Omental fat pad (tissue), 4 donors: ENCODE data around the gene CDK14. TPM values are rescaled to one million over a fixed set of nuclear protein-coding genes. Genes with fewer than 3 reads are reported as not detected.
A peak's percentile ranks its signal among the peaks of the same experiment; 100 is the strongest.

Source experiments
- ATAC-seq: fragments of 150-250 bp; one replicate; pipeline ENCODE4 v1.9.1; 2016; ENCODE audit warnings: mild to moderate bottlenecking, moderate library complexity; ENCODE audit not compliant: low FRiP score
- DNase-seq: peaks from one replicate; pipeline ENCODE4 v3.0.0-alpha.2; 2019; ENCODE audit warnings: low spot score
- total RNA-seq, 4 donors: library from RNA; depleted of rRNA; stranded (reverse); fragments of >200 nt; gene quantifications; one replicate each; pipeline ENCODE4 v1.1.0, GENCODE V29; 2016
- TF ChIP-seq, protein P1 (sequence below), 3 donors: fragments of 450-650 bp; IDR thresholded peaks; one replicate each; pipeline ENCODE4 v1.5.1; 2016 to 2017; ENCODE audit warnings: antibody characterized with exemption in 3 of 3, mild to moderate bottlenecking in 3 of 3, moderate library complexity in 2 of 3

CDK14 gene
- total RNA-seq, 4 donors from 2014 or later: 25.2 to 40.3 (median 30.8) TPM

DNA sequence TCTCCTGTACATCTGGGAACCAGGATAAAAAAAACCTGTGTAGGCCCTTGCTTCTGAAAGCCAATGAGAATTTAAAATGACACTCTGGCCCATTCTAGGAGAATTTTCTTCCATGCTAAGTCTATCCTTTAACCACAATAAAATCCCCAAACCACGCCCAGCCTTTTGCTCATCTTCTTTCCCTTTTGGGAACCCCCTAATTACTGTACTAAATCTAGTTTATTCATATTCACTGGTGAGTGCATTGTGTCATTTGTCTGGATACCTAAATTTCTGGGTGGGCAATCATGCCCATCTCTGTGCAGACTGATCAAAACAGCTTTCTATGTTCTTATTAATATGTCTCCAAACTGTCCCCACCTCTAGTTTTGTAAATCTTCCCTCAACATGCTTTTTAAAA lies 11.7 kb upstream of the CDK14 start:
- DNase-seq (no peak), ATAC-seq (no peak)
- TF ChIP-seq, protein P1, sequence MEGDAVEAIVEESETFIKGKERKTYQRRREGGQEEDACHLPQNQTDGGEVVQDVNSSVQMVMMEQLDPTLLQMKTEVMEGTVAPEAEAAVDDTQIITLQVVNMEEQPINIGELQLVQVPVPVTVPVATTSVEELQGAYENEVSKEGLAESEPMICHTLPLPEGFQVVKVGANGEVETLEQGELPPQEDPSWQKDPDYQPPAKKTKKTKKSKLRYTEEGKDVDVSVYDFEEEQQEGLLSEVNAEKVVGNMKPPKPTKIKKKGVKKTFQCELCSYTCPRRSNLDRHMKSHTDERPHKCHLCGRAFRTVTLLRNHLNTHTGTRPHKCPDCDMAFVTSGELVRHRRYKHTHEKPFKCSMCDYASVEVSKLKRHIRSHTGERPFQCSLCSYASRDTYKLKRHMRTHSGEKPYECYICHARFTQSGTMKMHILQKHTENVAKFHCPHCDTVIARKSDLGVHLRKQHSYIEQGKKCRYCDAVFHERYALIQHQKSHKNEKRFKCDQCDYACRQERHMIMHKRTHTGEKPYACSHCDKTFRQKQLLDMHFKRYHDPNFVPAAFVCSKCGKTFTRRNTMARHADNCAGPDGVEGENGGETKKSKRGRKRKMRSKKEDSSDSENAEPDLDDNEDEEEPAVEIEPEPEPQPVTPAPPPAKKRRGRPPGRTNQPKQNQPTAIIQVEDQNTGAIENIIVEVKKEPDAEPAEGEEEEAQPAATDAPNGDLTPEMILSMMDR (IDR thresholded peaks at IDR 0.05): no peak

DNA sequence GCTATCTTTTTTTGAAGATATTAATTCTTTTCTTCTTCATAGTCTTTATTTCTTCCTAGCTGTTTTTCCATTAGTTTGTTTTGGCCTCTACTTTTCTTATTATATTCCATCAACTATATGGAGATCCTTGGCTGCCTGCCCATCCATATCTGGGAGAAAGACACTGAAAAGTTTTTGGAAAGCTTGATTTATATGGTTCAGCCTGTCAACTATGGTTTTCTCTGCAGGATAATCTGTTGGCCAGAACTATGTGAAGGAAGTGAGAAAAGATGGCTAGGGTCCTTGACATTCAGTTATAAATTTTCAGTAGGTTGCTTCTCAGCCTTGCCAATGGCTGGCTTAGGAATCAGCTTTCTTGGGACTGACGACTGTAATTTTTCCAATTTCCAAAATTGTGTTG lies 10.0 kb upstream of the CDK14 start:
- TF ChIP-seq, protein P1 (IDR thresholded peaks at IDR 0.05): no peak
- ATAC-seq: no peak
- DNase-seq: no peak

DNA sequence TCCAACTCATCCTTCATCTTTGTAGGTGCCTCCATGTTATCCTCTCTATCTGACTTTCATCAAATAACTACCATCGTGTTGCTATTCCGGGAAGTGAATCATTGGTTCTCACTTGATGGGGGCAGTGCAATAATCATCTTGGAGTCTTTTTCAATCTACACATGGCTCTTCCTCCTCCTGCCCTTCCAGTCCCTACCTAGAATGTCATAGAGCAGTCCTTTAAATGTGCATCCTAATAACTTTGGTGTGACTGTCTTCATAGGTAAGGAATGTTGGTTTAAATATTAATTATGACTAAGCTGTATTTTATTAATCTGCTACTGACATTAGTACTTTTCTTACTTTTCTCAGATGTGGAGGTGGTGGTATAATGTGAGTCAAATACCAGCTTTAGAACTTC lies 8.4 kb upstream of the CDK14 start:
- TF ChIP-seq, protein P1 (IDR thresholded peaks at IDR 0.05): no peak
- DNase-seq (no peak), ATAC-seq (no peak)

DNA sequence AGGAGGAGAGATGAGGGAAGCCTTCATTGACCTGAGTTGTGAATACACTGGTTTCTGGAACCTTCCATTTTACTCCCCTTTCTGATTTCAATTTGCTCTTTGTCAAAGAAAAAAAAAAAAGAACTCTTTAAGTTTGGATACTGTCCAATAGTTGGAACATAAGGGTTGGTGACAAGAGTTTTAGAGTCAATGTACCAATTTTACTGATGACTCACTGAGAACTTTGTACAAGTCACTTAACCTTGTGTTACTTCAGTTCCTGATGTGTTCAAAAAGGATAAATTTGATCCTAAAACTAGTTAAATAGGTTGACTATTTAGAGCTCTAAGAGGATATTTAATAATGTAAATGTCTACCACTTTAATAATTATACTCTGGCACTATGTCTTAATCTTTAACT lies 4.1 kb upstream of the CDK14 start:
- TF ChIP-seq, protein P1 (IDR thresholded peaks at IDR 0.05): no peak
- ATAC-seq: no peak
- no peak for DNase-seq

DNA sequence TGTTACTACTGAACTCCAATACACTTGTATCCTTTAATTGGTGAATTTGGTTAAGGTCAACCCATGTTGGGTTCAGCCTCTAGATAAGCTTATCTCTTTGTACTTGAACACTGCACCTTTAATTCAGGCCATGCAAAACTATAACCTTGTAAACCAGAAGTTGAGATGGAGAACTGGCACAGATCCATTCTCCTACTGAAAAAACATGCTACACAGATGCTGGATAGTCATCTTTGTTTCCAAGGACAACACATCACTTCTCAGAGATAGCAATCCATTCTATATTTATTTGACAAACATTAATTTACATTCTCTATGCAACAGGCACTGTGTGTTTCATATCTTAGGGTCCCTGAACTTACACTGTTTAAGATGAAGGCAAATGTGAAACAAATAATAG lies 2.9 kb upstream of the CDK14 start:
- DNase-seq (no peak), ATAC-seq (no peak)
- TF ChIP-seq, protein P1 (IDR thresholded peaks at IDR 0.05): no peak

DNA sequence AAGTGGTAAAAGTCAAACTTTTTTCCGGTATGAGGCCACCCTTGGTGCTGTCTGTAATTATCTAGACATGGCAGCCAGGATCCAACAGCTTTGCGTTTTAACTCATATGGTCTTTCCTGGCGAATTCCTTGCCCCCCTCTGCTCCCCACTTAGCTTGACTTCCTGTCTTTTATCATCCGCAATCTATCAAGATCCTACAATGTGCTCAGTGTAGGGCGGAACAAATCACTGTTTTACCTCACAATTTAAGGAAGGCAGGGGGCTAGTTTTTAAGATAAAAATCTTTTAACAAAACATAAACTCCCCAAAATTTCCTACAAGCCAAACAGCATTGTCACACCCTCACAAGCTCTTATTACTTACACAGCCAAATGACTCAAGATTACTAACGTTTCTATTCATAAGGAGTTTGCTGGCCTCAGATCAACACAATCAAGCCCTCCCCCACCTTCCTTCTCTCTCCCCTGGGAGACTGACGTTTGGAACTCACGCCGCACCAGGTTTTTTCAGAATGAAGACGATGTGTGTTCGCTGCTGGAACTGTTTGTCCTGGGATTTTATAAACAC lies 1.3 kb upstream of the CDK14 start:
- peak; percentile 58 for ATAC-seq

DNA sequence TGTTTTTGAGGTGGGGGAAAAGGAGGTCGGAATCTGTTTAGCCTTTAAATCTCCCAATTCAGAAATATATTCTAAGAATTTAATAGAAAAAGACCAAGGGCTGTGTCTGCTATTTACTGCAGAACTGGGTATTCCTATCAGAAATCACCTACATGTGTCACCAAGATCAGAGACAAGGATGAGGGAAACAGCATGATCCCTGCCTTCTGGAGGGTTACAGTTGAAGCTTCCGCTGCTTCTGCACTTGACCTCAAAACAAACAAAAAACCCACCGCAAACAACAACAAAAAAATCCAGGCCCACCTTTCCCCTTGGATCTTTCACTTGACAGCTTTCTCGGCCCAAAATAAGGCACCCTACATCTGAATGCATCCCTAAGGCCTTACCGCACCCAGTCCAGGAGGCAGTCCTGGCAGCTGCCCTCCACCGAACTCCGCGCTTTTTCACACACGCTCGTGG lies 750 bp upstream of the CDK14 start:
- DNase-seq: no peak
- TF ChIP-seq, protein P1 (IDR thresholded peaks at IDR 0.05): no peak

More for the DNA sequence above, 1.3 kb upstream of the CDK14 start:
- TF ChIP-seq, protein P1 (IDR thresholded peaks at IDR 0.05): no peak
- no peak for DNase-seq

More for the DNA sequence above, 750 bp upstream of the CDK14 start:
- ATAC-seq: peak; percentile 43
